Hepatocyte (in vitro differentiated cells): ENCODE measurements around the gene RUBCN.
"Not testable (repeated sequence)": the region's sequence is repeated elsewhere in the genome, so short reads cannot be mapped to it uniquely, and the experiment has no call there.

Experiments
- EZH2 ChIP-seq: fragments of 200-600 bp; sonication (generic); IDR thresholded peaks from 2 replicates; pipeline ENCODE4 v1.6.1; 2016; ENCODE audit warnings: antibody characterized with exemption, mild to moderate bottlenecking, borderline replicate concordance
- EZH2phosphoT487 ChIP-seq: fragments of 200-600 bp; sonication (generic); IDR thresholded peaks from one replicate; pipeline ENCODE4 v1.6.1; 2018; ENCODE audit warnings: antibody characterized with exemption, mild to moderate bottlenecking, low read depth, moderate library complexity; ENCODE audit not compliant: unreplicated experiment, severe bottlenecking
- TF ChIP-seq, protein P1 (sequence below): fragments of 200-600 bp; sonication (generic); IDR thresholded peaks from 2 replicates; pipeline ENCODE4 v1.5.1; 2016; ENCODE audit warnings: antibody characterized with exemption, mild to moderate bottlenecking; ENCODE audit not compliant: poor library complexity

DNA sequence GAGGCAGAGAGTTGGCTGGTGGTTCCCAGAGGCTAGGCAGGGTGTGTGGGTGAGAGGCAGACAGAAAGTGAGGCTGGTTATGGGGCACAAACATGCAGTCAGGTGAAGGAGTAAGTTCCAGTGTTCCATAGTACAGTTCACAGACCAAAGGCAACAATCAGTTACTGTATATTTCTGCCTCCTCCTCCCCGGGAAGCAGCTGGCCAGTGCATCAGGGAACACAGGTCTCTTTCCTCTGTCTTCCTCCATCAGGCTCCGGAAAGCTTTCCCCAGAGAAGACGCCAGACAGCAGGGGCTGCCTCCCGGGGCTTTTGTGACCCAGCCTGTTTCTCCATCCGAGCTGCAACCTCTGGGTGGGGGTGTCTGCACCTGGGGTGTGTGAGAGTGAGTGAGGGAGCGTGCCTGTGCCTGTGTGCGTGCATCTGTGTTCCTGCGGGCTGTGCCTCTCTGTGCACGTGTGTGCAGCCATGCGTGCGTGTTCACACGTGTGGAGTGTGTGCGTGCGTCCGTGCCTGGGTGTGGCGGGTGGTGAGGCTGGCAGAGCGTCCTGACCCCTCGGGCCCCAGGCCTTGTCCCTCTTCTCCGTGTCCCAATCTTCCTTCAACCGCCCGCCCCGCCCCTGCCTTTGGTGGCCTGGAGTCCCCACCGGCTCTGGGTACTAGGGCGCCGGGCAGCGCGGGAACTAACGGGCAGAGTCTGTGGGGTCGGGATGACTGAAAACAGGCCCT, 72.1 kb downstream of the RUBCN start:
- TF ChIP-seq, protein P1, sequence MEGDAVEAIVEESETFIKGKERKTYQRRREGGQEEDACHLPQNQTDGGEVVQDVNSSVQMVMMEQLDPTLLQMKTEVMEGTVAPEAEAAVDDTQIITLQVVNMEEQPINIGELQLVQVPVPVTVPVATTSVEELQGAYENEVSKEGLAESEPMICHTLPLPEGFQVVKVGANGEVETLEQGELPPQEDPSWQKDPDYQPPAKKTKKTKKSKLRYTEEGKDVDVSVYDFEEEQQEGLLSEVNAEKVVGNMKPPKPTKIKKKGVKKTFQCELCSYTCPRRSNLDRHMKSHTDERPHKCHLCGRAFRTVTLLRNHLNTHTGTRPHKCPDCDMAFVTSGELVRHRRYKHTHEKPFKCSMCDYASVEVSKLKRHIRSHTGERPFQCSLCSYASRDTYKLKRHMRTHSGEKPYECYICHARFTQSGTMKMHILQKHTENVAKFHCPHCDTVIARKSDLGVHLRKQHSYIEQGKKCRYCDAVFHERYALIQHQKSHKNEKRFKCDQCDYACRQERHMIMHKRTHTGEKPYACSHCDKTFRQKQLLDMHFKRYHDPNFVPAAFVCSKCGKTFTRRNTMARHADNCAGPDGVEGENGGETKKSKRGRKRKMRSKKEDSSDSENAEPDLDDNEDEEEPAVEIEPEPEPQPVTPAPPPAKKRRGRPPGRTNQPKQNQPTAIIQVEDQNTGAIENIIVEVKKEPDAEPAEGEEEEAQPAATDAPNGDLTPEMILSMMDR, result not testable (repeated sequence)
- TF ChIP-seq EZH2, EZH2phosphoT487: not testable (repeated sequence)
